Tibial nerve (tissue), 4 donors: ENCODE results near the gene SMIM24. TPM values are rescaled to one million over a fixed set of nuclear protein-coding genes. Genes with fewer than 3 reads are reported as not detected.

Experiments used
- DNase-seq, 2 donors: peaks; one replicate each; pipeline ENCODE4 v3.0.0-alpha.2; 2019; ENCODE audit warnings: low spot score in 2 of 2
- H3K27ac ChIP-seq, 4 donors: fragments of 200-600 bp; sonication (generic) in 3 of 4; one replicate each; pipeline ENCODE4 v1.5.1; 2017 to 2019; ENCODE audit warnings: mild to moderate bottlenecking in 1 of 4
- H3K27me3 ChIP-seq, 2 donors: fragments of 200-600 bp; sonication (generic) in 1 of 2; one replicate each; pipeline versions ENCODE4 v1.5.1 to v1.6.0; 2017 to 2019
- H3K36me3 ChIP-seq, 3 donors: fragments of 200-600 bp; sonication (generic); one replicate each; pipeline ENCODE4 v1.5.1; 2018 to 2019
- H3K4me1 ChIP-seq, 4 donors: fragments of 200-600 bp; sonication (generic) in 3 of 4; one replicate each; pipeline ENCODE4 v1.5.1; 2017 to 2019
- H3K4me3 ChIP-seq, 4 donors: fragments of 200-600 bp; sonication (generic) in 3 of 4; one replicate each; pipeline ENCODE4 v1.5.1; 2017 to 2019; ENCODE audit warnings: mild to moderate bottlenecking in 1 of 4, moderate library complexity in 1 of 4
- H3K9me3 ChIP-seq, 4 donors: fragments of 200-600 bp; sonication (generic) in 3 of 4; one replicate each; pipeline ENCODE4 v1.5.1; 2017 to 2019
- EP300 ChIP-seq, 2 donors: sonication (generic); formaldehyde crosslinking; IDR thresholded peaks; one replicate each; pipeline ENCODE4 v1.6.1; 2017; ENCODE audit warnings: antibody characterized with exemption in 2 of 2, mild to moderate bottlenecking in 1 of 2
- POLR2A ChIP-seq, 2 donors: fragments of 450-650 bp; IDR thresholded peaks; one replicate each; pipeline ENCODE4 v1.6.1; 2017; ENCODE audit warnings: antibody characterized with exemption in 2 of 2, mild to moderate bottlenecking in 2 of 2, moderate library complexity in 2 of 2
- WGBS, 2 donors: methylation state at CpG; one replicate each; pipeline ENCODE4 v1.1.5; 2018; 5-methylcytosine and 5-hydroxymethylcytosine counted together
- total RNA-seq, 4 donors: library from RNA; depleted of rRNA; stranded (reverse); fragments of >200 nt; gene quantifications; one replicate each; pipeline ENCODE4 v1.1.0, GENCODE V29; 2016
- TF ChIP-seq, protein P1 (sequence below), 5 experiments: fragments of 200-600 bp in 3 of 5; fragments of 450-650 bp in 2 of 5; sonication (generic) in 3 of 5; IDR thresholded peaks; one replicate each; pipeline ENCODE4 v1.5.1; 2016 to 2019; ENCODE audit warnings: antibody characterized with exemption in 5 of 5, mild to moderate bottlenecking in 3 of 5, moderate library complexity in 2 of 5

Gene SMIM24
- total RNA-seq, 4 donors from 2014 or later, result not detected

DNA sequence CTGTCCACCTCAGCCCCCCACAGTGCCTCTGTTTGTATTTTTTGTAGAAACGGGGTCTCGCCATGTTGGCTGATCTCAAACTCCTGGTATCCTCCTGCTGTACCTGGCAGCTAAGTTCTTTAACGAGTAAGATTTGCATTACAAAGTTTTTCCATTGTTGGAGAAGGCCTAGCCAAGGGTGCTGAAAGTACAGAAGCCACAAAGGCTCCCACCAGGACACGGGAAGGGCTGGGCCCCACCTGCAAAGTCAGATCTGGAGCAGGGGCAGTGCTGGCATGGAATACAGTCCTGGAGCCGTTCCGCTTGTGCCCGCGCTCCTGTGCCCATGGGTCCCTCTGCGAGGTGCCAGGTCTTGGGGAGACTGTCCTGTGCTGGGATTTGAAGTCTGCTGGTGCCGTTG, 37.9 kb upstream of the SMIM24 start:
- Histone ChIP-seq H3K9me3 (no peaks in the 10 kb centered on the region), H3K4me1 (peaks cover 0 to 49% (median 3%) of the 10 kb centered on the region in 4 donors), H3K36me3 (peaks cover 0 to 50% (median 0%) of the 10 kb centered on the region in 3 donors), H3K27me3 (no peaks in the 10 kb centered on the region), H3K4me3 (no peak overlapping the region), H3K27ac (no peak overlapping the region)
- no peak for DNase-seq
- WGBS, 2 donors, result 82 to 83% methylated on average over 10 of the region's 10 CpGs
- TF ChIP-seq POLR2A (IDR thresholded peaks at IDR 0.05) (no peak), EP300 (IDR thresholded peaks at IDR 0.05) (no peak)
- TF ChIP-seq, protein P1, sequence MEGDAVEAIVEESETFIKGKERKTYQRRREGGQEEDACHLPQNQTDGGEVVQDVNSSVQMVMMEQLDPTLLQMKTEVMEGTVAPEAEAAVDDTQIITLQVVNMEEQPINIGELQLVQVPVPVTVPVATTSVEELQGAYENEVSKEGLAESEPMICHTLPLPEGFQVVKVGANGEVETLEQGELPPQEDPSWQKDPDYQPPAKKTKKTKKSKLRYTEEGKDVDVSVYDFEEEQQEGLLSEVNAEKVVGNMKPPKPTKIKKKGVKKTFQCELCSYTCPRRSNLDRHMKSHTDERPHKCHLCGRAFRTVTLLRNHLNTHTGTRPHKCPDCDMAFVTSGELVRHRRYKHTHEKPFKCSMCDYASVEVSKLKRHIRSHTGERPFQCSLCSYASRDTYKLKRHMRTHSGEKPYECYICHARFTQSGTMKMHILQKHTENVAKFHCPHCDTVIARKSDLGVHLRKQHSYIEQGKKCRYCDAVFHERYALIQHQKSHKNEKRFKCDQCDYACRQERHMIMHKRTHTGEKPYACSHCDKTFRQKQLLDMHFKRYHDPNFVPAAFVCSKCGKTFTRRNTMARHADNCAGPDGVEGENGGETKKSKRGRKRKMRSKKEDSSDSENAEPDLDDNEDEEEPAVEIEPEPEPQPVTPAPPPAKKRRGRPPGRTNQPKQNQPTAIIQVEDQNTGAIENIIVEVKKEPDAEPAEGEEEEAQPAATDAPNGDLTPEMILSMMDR (IDR thresholded peaks at IDR 0.05), result no peak

DNA sequence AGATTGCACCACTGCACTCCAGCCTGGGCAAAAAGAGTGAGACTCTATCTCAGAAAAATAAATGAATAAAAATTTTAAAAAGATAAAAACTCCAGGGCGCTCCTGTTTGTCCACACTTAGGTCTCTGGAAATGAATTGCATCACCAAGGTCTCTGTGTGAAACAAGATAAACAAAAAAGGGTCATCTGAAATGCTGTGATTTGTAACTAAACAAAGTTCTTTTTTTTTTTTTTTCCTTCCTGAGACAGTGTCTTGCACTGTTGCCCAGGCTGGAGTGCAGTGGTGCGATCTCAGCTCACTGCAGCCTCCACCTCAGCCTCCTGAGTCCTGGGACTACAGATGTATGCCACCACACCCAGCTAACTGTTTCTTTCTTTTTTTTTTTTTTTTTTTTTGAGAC, 37.3 kb upstream of the SMIM24 start:
- Histone ChIP-seq H3K4me3 (no peak overlapping the region), H3K36me3 (peaks cover 0 to 44% (median 0%) of the 10 kb centered on the region in 3 donors), H3K27me3 (no peaks in the 10 kb centered on the region), H3K4me1 (peaks cover 0 to 55% (median 3%) of the 10 kb centered on the region in 4 donors), H3K9me3 (no peaks in the 10 kb centered on the region), H3K27ac (no peak overlapping the region)
- TF ChIP-seq POLR2A (IDR thresholded peaks at IDR 0.05) (no peak), EP300 (IDR thresholded peaks at IDR 0.05) (no peak)
- TF ChIP-seq, protein P1 (IDR thresholded peaks at IDR 0.05), result no peak
- DNase-seq, result no peak
- 79% methylated on average over 2 of the region's 2 CpGs for WGBS, 2 donors

GRCh38 chr19:3516675-3517207, 36.4 kb upstream of the SMIM24 start:
- no peak for DNase-seq
- H3K27me3 ChIP-seq, result no peaks in the 10 kb centered on the region
- H3K4me3 ChIP-seq, result no peak overlapping the region
- peaks cover 0 to 35% (median 0%) of the 10 kb centered on the region in 3 donors for H3K36me3 ChIP-seq
- H3K27ac ChIP-seq, result no peak overlapping the region
- no peaks in the 10 kb centered on the region for H3K9me3 ChIP-seq
- TF ChIP-seq POLR2A (IDR thresholded peaks at IDR 0.05), result no peak
- TF ChIP-seq, protein P1 (IDR thresholded peaks at IDR 0.05), result no peak
- TF ChIP-seq EP300 (IDR thresholded peaks at IDR 0.05), result no peak
- peaks cover 0 to 64% (median 3%) of the 10 kb centered on the region in 4 donors for H3K4me1 ChIP-seq
- WGBS, 2 donors, result 72 to 84% methylated on average over 8 to 12 of the region's 15 CpGs

DNA sequence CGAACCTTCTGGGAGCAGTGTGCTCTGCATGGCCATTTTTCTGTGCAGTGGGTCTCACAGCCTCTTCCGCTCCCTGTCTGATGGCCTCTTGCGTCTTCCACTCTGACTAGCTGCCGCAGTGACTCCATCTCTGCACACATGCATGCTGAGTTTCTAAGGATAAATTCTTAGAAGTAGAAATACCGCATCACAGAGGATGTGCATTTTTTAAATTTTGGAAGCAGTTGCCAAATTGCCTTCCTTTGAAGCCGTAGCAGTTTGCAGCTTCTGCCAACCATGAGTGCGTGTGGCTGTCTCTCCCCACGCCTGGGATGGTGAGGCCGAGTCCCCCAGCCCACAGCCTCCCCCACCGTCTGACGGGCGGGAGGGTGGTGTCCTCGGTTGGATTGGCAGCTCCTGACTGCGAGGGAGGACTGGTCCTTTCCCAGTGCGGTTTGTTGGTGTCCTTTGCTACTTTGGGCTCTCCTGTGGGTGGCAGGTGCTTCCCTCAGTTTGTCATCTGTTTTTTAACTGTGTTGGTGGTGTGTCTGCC, 35.6 kb upstream of the SMIM24 start:
- peak overlapping the region in 1 of 4 donors; percentile 74 for H3K27ac ChIP-seq
- TF ChIP-seq POLR2A (IDR thresholded peaks at IDR 0.05), result no peak
- TF ChIP-seq, protein P1 (IDR thresholded peaks at IDR 0.05), result no peak
- no peak for TF ChIP-seq EP300 (IDR thresholded peaks at IDR 0.05)
- no peak overlapping the region for H3K4me3 ChIP-seq
- no peaks in the 10 kb centered on the region for H3K27me3 ChIP-seq
- peaks cover 0 to 34% (median 0%) of the 10 kb centered on the region in 3 donors for H3K36me3 ChIP-seq
- no peaks in the 10 kb centered on the region for H3K9me3 ChIP-seq
- DNase-seq, result no peak
- peaks cover 0 to 72% (median 5%) of the 10 kb centered on the region in 4 donors for H3K4me1 ChIP-seq
- 57 to 62% methylated on average over 12 to 15 of the region's 15 CpGs for WGBS, 2 donors

DNA sequence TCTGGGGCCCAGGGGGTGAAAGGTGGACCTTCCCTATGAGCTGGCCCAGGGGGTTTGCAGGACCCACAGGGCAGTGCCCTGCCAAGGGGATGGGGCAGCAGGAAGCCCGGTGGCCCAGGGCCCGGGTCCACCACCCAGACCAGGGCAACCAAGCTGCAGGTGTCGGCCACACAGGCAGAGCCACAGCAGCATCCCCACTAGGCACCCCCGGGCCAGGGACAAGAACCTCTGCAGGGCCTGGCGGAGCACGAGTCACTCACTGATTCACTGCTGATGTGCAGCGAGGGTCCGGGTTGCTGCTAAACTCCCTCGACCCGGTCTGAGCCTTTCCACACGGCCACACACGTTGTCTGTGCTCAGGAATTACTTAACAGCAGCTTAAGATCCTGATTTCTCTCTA, 34.6 kb upstream of the SMIM24 start:
- Histone ChIP-seq H3K27me3 (no peaks in the 10 kb centered on the region), H3K9me3 (no peaks in the 10 kb centered on the region), H3K36me3 (peaks cover 0 to 34% (median 0%) of the 10 kb centered on the region in 3 donors), H3K27ac (peak overlapping the region in 2 of 4 donors; percentile 18 to 74), H3K4me3 (no peak overlapping the region), H3K4me1 (peaks cover 0 to 78% (median 5%) of the 10 kb centered on the region in 4 donors)
- TF ChIP-seq, protein P1 (IDR thresholded peaks at IDR 0.05), result no peak
- no peak for TF ChIP-seq POLR2A (IDR thresholded peaks at IDR 0.05)
- TF ChIP-seq EP300 (IDR thresholded peaks at IDR 0.05), result no peak
- 73 to 80% methylated on average over 8 to 12 of the region's 12 CpGs for WGBS, 2 donors
- DNase-seq, result no peak
